HEK293 (cell line): Measurements from ENCODE around the gene DLG2.

Experiments used
- CTCF ChIA-PET: fragments of 350-600 bp; formaldehyde crosslinking; extraction: SDS; loops from one replicate; lab custom pipeline; 2021; ENCODE audit warnings: antibody characterized with exemption; lab: Yijun Ruan, JAX
- POLR2A ChIA-PET: fragments of 300-600 bp; formaldehyde crosslinking; extraction: SDS; loops from one replicate; lab custom pipeline; 2020; ENCODE audit warnings: antibody characterized with exemption, inconsistent platforms; lab: Yijun Ruan, JAX
- H3K27ac ChIP-seq: fragments of 200-500 bp; sonication (Bioruptor generic); 2 replicates; pipeline ENCODE4 v1.5.1; 2014; ENCODE audit warnings: low read depth, low read length, control low read depth, inconsistent platforms; ENCODE audit errors: extremely low read depth
- H3K36me3 ChIP-seq, 2 experiments: fragments of 200-500 bp in 1 of 2; sonication (Bioruptor generic) in 1 of 2; 1 replicate in 1 of 2; 2 replicates in 1 of 2; pipeline ENCODE4 v1.5.1; 2014 to 2017; ENCODE audit warnings: inconsistent platforms in 2 of 2, low read length in 2 of 2; ENCODE audit not compliant: control insufficient read depth in 2 of 2, insufficient read depth in 1 of 2
- H3K4me1 ChIP-seq: fragments of 200-500 bp; sonication (Bioruptor generic); 2 replicates; pipeline ENCODE4 v1.5.1; 2014; ENCODE audit warnings: mild to moderate bottlenecking, low read length, inconsistent platforms; ENCODE audit not compliant: control insufficient read depth, insufficient read depth
- H3K4me3 ChIP-seq: 2 replicates; pipeline ENCODE4 v1.5.1; 2011; ENCODE audit warnings: low read depth, mild to moderate bottlenecking, control low read depth, low read length, moderate library complexity
- H3K9me3 ChIP-seq: fragments of 200-500 bp; sonication (Bioruptor generic); 2 replicates; pipeline ENCODE4 v1.5.1; 2014; ENCODE audit warnings: low read depth, low read length, inconsistent platforms; ENCODE audit not compliant: control insufficient read depth, insufficient read depth
- AEBP2 ChIP-seq: fragments of 450-650 bp; formaldehyde crosslinking; IDR thresholded peaks from 2 replicates; pipeline ENCODE4 v1.5.1; 2016; ENCODE audit warnings: missing biosample characterization, missing genetic modification characterization, borderline replicate concordance
- BCL11A ChIP-seq: fragments of 450-650 bp; formaldehyde crosslinking; IDR thresholded peaks from 2 replicates; pipeline ENCODE4 v1.5.1; 2016; ENCODE audit warnings: low read depth, missing biosample characterization, missing genetic modification characterization
- EGR2 ChIP-seq: fragments of 450-650 bp; formaldehyde crosslinking; IDR thresholded peaks from 2 replicates; pipeline ENCODE4 v1.5.1; 2016; ENCODE audit warnings: low read depth, missing biosample characterization, missing genetic modification characterization
- KLF10 ChIP-seq: fragments of 450-650 bp; IDR thresholded peaks from 2 replicates; pipeline ENCODE4 v1.5.1; 2018; ENCODE audit warnings: missing biosample characterization, mild to moderate bottlenecking, missing genetic modification characterization
- PRDM1 ChIP-seq: fragments of 450-650 bp; formaldehyde crosslinking; IDR thresholded peaks from 2 replicates; pipeline ENCODE4; 2016; ENCODE audit warnings: missing biosample characterization, missing genetic modification characterization
- SP7 ChIP-seq: fragments of 450-650 bp; formaldehyde crosslinking; IDR thresholded peaks from 2 replicates; pipeline ENCODE4 v1.5.1; 2016; ENCODE audit warnings: missing biosample characterization, missing genetic modification characterization
- WT1 ChIP-seq: fragments of 450-650 bp; formaldehyde crosslinking; IDR thresholded peaks from 2 replicates; pipeline ENCODE4 v1.5.1; 2016; ENCODE audit warnings: missing biosample characterization, missing genetic modification characterization
- YY2 ChIP-seq: fragments of 450-650 bp; formaldehyde crosslinking; IDR thresholded peaks from 2 replicates; pipeline ENCODE4 v1.5.1; 2016; ENCODE audit warnings: missing biosample characterization, missing genetic modification characterization
- ZBTB17 ChIP-seq: fragments of 450-650 bp; formaldehyde crosslinking; IDR thresholded peaks from 2 replicates; pipeline ENCODE4 v1.5.1; 2016; ENCODE audit warnings: missing biosample characterization, missing genetic modification characterization
- ZEB2 ChIP-seq: fragments of 450-650 bp; formaldehyde crosslinking; IDR thresholded peaks from 2 replicates; pipeline ENCODE4 v1.5.1; 2016; ENCODE audit warnings: missing biosample characterization, missing genetic modification characterization
- ZFHX2 ChIP-seq: fragments of 450-650 bp; formaldehyde crosslinking; conservative IDR thresholded peaks from 2 replicates; pipeline ENCODE4 v1.5.1; 2016; ENCODE audit warnings: missing biosample characterization, missing genetic modification characterization
- ZNF112 ChIP-seq: fragments of 450-650 bp; formaldehyde crosslinking; IDR thresholded peaks from 2 replicates; pipeline ENCODE4 v1.5.0; 2017; ENCODE audit warnings: missing biosample characterization, missing genetic modification characterization
- ZNF18 ChIP-seq: fragments of 450-650 bp; formaldehyde crosslinking; IDR thresholded peaks from 2 replicates; pipeline ENCODE4 v1.5.1; 2016; ENCODE audit warnings: missing biosample characterization, missing genetic modification characterization
- ZNF214 ChIP-seq: fragments of 450-650 bp; formaldehyde crosslinking; IDR thresholded peaks from 2 replicates; pipeline ENCODE4 v1.5.1; 2017; ENCODE audit warnings: missing biosample characterization, mild to moderate bottlenecking, missing genetic modification characterization, borderline replicate concordance
- ZNF335 ChIP-seq: fragments of 450-650 bp; formaldehyde crosslinking; conservative IDR thresholded peaks from 2 replicates; pipeline ENCODE4 v1.5.1; 2016; ENCODE audit warnings: missing biosample characterization, missing genetic modification characterization
- ZNF433 ChIP-seq: fragments of 450-650 bp; formaldehyde crosslinking; IDR thresholded peaks from 2 replicates; pipeline ENCODE4 v1.5.1; 2016; ENCODE audit warnings: missing biosample characterization, missing genetic modification characterization, low read depth
- ZNF555 ChIP-seq: fragments of 450-650 bp; formaldehyde crosslinking; conservative IDR thresholded peaks from 2 replicates; pipeline ENCODE4 v1.5.1; 2017; ENCODE audit warnings: missing biosample characterization, mild to moderate bottlenecking, missing genetic modification characterization, inconsistent platforms
- ZNF629 ChIP-seq: fragments of 450-650 bp; formaldehyde crosslinking; IDR thresholded peaks from 2 replicates; pipeline ENCODE4 v1.5.1; 2017; ENCODE audit warnings: missing biosample characterization, missing genetic modification characterization
- ZNF747 ChIP-seq: fragments of 450-650 bp; formaldehyde crosslinking; IDR thresholded peaks from 2 replicates; pipeline ENCODE4 v1.5.1; 2016; ENCODE audit warnings: missing biosample characterization, missing genetic modification characterization
- ZNF76 ChIP-seq: fragments of 450-650 bp; formaldehyde crosslinking; IDR thresholded peaks from 2 replicates; pipeline ENCODE4; 2016; ENCODE audit warnings: low read depth, missing biosample characterization, missing genetic modification characterization, borderline replicate concordance
- TF ChIP-seq, protein P1 (sequence below): fragments of 450-650 bp; formaldehyde crosslinking; IDR thresholded peaks from 2 replicates; pipeline ENCODE4 v1.5.1; 2017; ENCODE audit warnings: missing biosample characterization, missing genetic modification characterization
- TF ChIP-seq, protein P2 (sequence below): fragments of 450-650 bp; formaldehyde crosslinking; IDR thresholded peaks from 2 replicates; pipeline ENCODE4 v1.5.1; 2017; ENCODE audit warnings: missing biosample characterization, missing genetic modification characterization

Gene DLG2

DNA sequence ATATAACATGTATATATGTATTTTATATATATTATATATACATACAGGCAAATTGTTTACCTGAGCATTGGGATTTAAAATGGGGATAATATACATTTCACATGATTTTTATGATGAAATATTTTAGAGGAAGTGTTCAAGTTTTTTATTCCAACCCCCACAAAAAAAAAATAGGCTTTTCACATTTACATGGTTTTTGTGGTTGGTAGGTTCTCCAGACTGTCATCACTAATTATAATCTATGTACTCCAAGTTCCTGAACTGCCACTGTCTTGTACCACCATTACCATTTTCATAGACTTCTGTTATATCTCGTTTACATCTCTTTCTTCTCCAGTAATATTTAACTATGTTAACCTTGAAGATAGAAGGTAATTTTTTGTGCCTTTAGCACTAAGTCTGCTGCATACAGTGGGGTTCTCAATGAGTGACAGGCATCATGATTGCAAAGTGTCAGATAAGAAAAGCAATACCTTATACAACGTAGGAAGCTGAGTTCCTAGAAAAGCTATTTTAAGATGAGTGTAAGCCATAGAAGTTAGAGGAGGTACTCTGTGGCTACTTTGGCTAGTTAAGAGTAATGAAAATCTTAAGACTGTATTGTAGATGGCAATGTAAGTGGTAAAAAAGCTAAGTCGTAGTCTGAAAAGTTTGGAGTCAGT, 25.8 kb upstream of the DLG2 start:
- H3K4me1 ChIP-seq, result no peaks in the 10 kb centered on the region
- CTCF ChIA-PET, result interaction anchor here (0.8 to 1.6 kb wide), 2 partner anchors 57 to 72 kb away, joined by 3 read pairs; no protein-coding TSS in a partner anchor
- H3K9me3 ChIP-seq, result no peaks in the 10 kb centered on the region
- TF ChIP-seq, protein P1, sequence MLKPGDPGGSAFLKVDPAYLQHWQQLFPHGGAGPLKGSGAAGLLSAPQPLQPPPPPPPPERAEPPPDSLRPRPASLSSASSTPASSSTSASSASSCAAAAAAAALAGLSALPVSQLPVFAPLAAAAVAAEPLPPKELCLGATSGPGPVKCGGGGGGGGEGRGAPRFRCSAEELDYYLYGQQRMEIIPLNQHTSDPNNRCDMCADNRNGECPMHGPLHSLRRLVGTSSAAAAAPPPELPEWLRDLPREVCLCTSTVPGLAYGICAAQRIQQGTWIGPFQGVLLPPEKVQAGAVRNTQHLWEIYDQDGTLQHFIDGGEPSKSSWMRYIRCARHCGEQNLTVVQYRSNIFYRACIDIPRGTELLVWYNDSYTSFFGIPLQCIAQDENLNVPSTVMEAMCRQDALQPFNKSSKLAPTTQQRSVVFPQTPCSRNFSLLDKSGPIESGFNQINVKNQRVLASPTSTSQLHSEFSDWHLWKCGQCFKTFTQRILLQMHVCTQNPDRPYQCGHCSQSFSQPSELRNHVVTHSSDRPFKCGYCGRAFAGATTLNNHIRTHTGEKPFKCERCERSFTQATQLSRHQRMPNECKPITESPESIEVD (tag by site-specific recombination), result 0 out of 2 replicates have a peak, but pooled peaks have one; percentile 10
- TF ChIP-seq ZNF747 (no peak), ZNF629 (no peak), ZNF18 (tag by site-specific recombination) (no peak), ZNF112 (no peak)
- H3K36me3 ChIP-seq, result peaks cover 10 to 56% of the 10 kb centered on the region in 2 experiments
- POLR2A ChIA-PET, result interaction anchor here (0.9 to 6.3 kb wide), 4 partner anchors 9 to 25 kb away, joined by 3 to 48 read pairs (median 4); partner anchors contain the start of genes DLG2 and TMEM126B
- H3K27ac ChIP-seq, result no peak overlapping the region
- H3K4me3 ChIP-seq, result no peak overlapping the region

- Histone ChIP-seq H3K4me3 (no peak overlapping the region), H3K36me3 (peaks cover 0 to 38% of the 10 kb centered on the region in 2 experiments; a peak in 2 of 3 replicates), H3K9me3 (no peaks in the 10 kb centered on the region), H3K4me1 (no peaks in the 10 kb centered on the region), H3K27ac (no peak overlapping the region)
- TF ChIP-seq ZNF335 (no peak), ZNF555 (no peak)
- ChIA-PET CTCF (no interaction called here), POLR2A (interaction anchor here (1.3 to 6.3 kb wide), 3 partner anchors 13 to 23 kb away, joined by 3 to 48 read pairs (median 4); partner anchors contain the start of genes DLG2 and TMEM126B)
These were observed 24.0 kb upstream of the DLG2 start for GRCh38 chr11:85651118-85651517.

DNA sequence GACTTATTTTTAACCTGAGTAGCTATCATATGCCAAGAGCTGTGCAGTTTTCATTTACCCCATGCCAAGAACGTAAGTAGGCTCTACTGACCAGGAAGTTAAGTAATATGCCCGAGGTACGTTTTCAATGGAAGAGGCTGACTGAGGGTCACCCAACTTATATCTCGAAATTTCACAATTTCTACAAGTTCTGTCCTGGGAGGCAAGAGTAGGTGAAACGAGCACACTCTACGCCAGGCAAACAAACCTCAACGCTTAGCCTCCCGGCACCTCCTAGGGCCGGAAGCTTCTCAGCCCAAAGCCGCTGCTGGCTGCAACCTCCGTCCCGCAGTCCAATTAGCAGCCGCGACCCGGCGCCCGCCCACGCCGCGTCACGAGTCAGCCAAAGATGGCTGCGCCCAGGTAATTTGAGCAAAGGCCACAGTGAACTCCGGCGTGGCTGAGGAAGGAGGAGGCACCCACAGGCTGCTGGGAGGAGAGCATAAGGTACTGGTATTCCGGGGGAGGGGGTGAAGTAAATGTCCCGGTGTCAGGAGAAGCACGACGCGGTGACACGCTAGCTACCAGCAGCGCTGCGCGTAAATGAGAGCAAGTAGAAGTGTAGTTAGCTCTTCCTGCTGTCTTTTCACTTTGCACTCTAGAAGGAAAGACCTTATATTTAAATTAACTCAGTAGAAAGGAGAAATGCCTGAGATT, 20.6 kb upstream of the DLG2 start, which contains the start of gene TMEM126A:
Gene TMEM126A, plus strand, starts transcription at position 364 of the 696 bp plus-strand sequence. CDS start 2,289 bp downstream, outside the sequence.
- CTCF ChIA-PET, result interaction anchor here (0.7 to 1.3 kb wide), 3 partner anchors 10 to 571 kb away, joined by 3 to 13 read pairs (median 3); no protein-coding TSS in a partner anchor
- H3K4me1 ChIP-seq, result no peaks in the 10 kb centered on the region
- TF ChIP-seq ZBTB17 (tag by site-specific recombination), result peak; percentile 62
- TF ChIP-seq WT1, result 0 out of 2 replicates have a peak, but pooled peaks have one; percentile 42
- no peak for TF ChIP-seq ZNF433 (tag by site-specific recombination)
- peak; percentile 75 for TF ChIP-seq ZEB2 (tag by site-specific recombination)
- peak; percentile 64 for TF ChIP-seq EGR2 (tag by site-specific recombination)
- TF ChIP-seq AEBP2, result no peak
- TF ChIP-seq YY2, result peak; percentile 76
- no peak for TF ChIP-seq ZNF214 (tag by site-specific recombination)
- TF ChIP-seq BCL11A (tag by site-specific recombination), result 0 out of 2 replicates have a peak, but pooled peaks have one; percentile 3
- peak; percentile 61; the same call in 1 of the 2 replicates for TF ChIP-seq SP7 (tag by site-specific recombination)
- peak; percentile 42 for TF ChIP-seq ZNF335
- TF ChIP-seq ZNF76 (tag by site-specific recombination), result peak; percentile 64; the same call in 1 of the 2 replicates
- peak; percentile 65; the same call in 1 of the 2 replicates for TF ChIP-seq PRDM1 (tag by site-specific recombination)
- peak; percentile 88 for TF ChIP-seq ZFHX2 (tag by site-specific recombination)
- peak; percentile 95 for TF ChIP-seq KLF10 (tag by site-specific recombination)
- TF ChIP-seq, protein P2, sequence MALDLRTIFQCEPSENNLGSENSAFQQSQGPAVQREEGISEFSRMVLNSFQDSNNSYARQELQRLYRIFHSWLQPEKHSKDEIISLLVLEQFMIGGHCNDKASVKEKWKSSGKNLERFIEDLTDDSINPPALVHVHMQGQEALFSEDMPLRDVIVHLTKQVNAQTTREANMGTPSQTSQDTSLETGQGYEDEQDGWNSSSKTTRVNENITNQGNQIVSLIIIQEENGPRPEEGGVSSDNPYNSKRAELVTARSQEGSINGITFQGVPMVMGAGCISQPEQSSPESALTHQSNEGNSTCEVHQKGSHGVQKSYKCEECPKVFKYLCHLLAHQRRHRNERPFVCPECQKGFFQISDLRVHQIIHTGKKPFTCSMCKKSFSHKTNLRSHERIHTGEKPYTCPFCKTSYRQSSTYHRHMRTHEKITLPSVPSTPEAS (tag by site-specific recombination), result no peak

More for the DNA sequence above, 20.6 kb upstream of the DLG2 start, which contains the start of gene TMEM126A:
- peak within 1 kb of the TSS; percentile 60 for H3K27ac ChIP-seq
- POLR2A ChIA-PET, result interaction anchor here (0.6 to 6.3 kb wide), 13 partner anchors 10 to 597 kb away, joined by 3 to 48 read pairs (median 5); partner anchors contain the start of genes CREBZF, DLG2 and TMEM126B
- H3K36me3 ChIP-seq, result peaks cover 0 to 10% of the 10 kb centered on the region in 2 experiments; a peak in 1 of 3 replicates
- H3K9me3 ChIP-seq, result no peaks in the 10 kb centered on the region
- H3K4me3 ChIP-seq, result peak within 1 kb of the TSS; percentile 51
